Fibroblast of gingiva (primary cell): ENCODE results near the gene PIR.

Experiments used
- DNase-seq: peaks from one replicate; pipeline ENCODE4 v3.0.0-alpha.2; 2011; ENCODE audit warnings: low read depth

PIR gene

GRCh38 chrX:15483891-15484290, 9.2 kb downstream of the PIR start:
- DNase-seq, result no peak

GRCh38 chrX:15475486-15475885, 17.6 kb downstream of the PIR start:
- DNase-seq, result no peak

GRCh38 chrX:15475021-15475420, 18.1 kb downstream of the PIR start:
- no peak for DNase-seq

GRCh38 chrX:15474028-15474427, 19.1 kb downstream of the PIR start:
- no peak for DNase-seq

GRCh38 chrX:15472531-15472930, 20.6 kb downstream of the PIR start:
- no peak for DNase-seq

- DNase-seq, result peak; percentile 42
Measured at GRCh38 chrX:15471028-15471427, 22.1 kb downstream of the PIR start.

- no peak for DNase-seq
Measured at GRCh38 chrX:15469613-15470012, 23.5 kb downstream of the PIR start.

GRCh38 chrX:15468036-15468435, 25.1 kb downstream of the PIR start:
- DNase-seq, result peak; percentile 86

GRCh38 chrX:15465896-15466651, 27.1 kb downstream of the PIR start:
- DNase-seq, result peak; percentile 40

GRCh38 chrX:15465347-15465746, 27.8 kb downstream of the PIR start:
- peak; percentile 1 for DNase-seq

- DNase-seq, result peak; percentile 28
Measured at GRCh38 chrX:15464704-15465103, 28.4 kb downstream of the PIR start.

GRCh38 chrX:15451913-15452312, 41.2 kb downstream of the PIR start:
- peak; percentile 21 for DNase-seq

- DNase-seq, result peak; percentile 92
Measured at GRCh38 chrX:15448010-15448639, 45.0 kb downstream of the PIR start.

GRCh38 chrX:15441464-15441863, 51.7 kb downstream of the PIR start:
- DNase-seq, result no peak

- no peak for DNase-seq
Measured at GRCh38 chrX:15438332-15438731, 54.8 kb downstream of the PIR start.

GRCh38 chrX:15437724-15438123, 55.4 kb downstream of the PIR start:
- peak; percentile 43 for DNase-seq

- peak; percentile 83 for DNase-seq
Measured at GRCh38 chrX:15435836-15436619, 57.1 kb downstream of the PIR start.

GRCh38 chrX:15434205-15434604, 58.9 kb downstream of the PIR start:
- DNase-seq, result no peak

- DNase-seq, result peak; percentile 54
Measured at GRCh38 chrX:15430584-15430983, 62.5 kb downstream of the PIR start.

GRCh38 chrX:15430076-15430475, 63.1 kb downstream of the PIR start:
- DNase-seq, result no peak

GRCh38 chrX:15425024-15425423, 68.1 kb downstream of the PIR start:
- DNase-seq, result no peak

GRCh38 chrX:15418707-15419181, 74.4 kb downstream of the PIR start:
- DNase-seq, result no peak
